Astrocyte (in vitro differentiated cells and primary cell): ENCODE data around the gene ARL6IP5.

Experiments
- CTCF ChIP-seq: IDR thresholded peaks from 2 replicates; pipeline ENCODE4 v1.5.1; 2011; ENCODE audit warnings: low read depth, mild to moderate bottlenecking, inconsistent platforms, low read length, moderate library complexity; ENCODE audit not compliant: insufficient read depth
- EZH2 ChIP-seq: IDR thresholded peaks from 2 replicates; pipeline ENCODE4 v1.6.1; 2012; ENCODE audit warnings: mild to moderate bottlenecking, low read length, inconsistent platforms; ENCODE audit not compliant: insufficient read depth

GRCh38 chr3:69080233-69080920 is 4.4 kb upstream of the ARL6IP5 start, which contains the start of gene UBA3:
- TF ChIP-seq CTCF (no peak), EZH2 (no peak)
